ENCODE measurements around the gene PCNT.
"Not testable (repeated sequence)": the region's sequence is repeated elsewhere in the genome, so short reads cannot be mapped to it uniquely, and the experiment has no call there.

PCNT gene

GRCh38 chr21:46304955-46305354 is 19.0 kb upstream of the PCNT start:
- no peak for DNase-seq (ENCODE audit: low read depth)

DNA sequence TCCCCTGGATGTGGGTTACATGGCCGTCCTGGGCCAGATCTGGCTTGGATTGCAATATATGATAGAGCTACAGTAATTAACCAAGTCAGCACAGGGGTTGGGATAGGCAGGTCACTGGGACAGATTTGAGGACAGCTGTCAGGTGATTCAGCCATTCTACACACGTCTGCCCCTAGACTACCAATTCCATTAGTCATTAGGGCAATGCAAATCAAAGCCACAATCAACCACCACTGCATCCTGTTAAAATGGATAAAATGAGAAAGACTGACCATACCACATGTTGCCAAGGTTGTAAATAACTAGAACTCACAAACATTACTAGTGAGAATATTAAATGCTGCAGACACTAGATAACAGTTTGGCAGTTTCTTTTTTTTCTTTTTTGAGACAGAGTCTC is 16.3 kb upstream of the PCNT start:
- no peak for DNase-seq (ENCODE audit: low read depth)

DNA sequence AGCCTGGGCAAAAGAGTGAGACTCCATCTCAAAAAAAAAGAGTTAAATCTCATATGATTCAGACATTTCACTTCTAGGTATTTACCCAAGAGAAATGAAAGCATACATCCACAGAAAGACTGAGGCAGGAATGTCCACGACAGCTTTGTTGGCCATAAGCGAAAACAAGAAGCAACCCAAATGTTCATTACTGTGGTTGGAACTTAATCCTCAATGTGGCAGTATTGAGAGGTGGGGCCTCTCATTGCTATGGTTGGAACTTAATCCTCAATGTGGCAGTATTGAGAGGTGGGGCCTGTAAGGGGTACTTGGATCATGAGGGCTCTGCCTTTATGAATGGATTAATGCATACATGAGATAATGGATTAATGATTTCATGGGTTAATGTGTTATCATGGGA is 15.5 kb upstream of the PCNT start:
- DNase-seq (ENCODE audit: low read depth), result no peak

DNA sequence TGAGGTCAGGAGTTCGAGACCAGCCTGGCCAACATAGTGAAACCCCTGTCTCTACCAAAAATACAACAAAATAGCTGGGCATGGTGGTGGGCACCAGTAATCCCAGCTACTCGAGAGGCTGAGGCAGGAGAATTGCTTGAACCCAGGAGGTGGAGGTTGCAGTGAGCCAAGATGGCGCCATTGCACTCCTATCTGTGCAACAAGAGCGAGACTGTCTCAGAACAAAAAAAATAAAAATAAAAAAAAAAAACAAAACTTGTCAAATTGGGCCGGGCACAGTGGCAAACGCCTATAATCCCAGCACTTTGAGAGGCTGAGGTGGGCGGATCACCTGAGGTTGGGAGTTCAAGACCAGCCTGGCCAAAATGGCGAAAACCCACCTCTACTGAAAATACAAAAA is 13.7 kb upstream of the PCNT start:
- not testable (repeated sequence) for DNase-seq (ENCODE audit: low read depth)

- DNase-seq (ENCODE audit: low read depth), result no peak
Measured at GRCh38 chr21:46311568-46311967, 12.4 kb upstream of the PCNT start.

DNA sequence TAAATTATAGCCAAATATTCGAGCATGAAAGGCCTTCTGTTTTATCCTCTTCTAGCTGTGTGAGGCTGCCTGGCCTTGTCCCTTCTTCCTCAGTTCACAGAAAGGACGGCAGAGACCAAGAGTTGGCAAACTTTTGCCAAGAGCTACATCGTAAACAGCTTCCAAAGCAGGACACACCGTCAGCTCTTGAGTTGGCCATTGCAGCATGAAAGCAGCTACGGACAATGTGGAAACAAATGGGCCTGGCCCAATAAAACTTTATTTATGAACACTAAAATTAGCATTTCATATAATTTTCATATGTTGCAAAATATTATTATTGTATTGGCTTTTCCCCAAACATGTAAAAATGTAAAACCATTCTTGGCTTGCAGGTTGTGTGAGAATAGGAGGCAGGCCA is 11.0 kb upstream of the PCNT start:
- no peak for DNase-seq (ENCODE audit: low read depth)

GRCh38 chr21:46314441-46315020 is 9.4 kb upstream of the PCNT start:
- no peak for DNase-seq (ENCODE audit: low read depth)

DNA sequence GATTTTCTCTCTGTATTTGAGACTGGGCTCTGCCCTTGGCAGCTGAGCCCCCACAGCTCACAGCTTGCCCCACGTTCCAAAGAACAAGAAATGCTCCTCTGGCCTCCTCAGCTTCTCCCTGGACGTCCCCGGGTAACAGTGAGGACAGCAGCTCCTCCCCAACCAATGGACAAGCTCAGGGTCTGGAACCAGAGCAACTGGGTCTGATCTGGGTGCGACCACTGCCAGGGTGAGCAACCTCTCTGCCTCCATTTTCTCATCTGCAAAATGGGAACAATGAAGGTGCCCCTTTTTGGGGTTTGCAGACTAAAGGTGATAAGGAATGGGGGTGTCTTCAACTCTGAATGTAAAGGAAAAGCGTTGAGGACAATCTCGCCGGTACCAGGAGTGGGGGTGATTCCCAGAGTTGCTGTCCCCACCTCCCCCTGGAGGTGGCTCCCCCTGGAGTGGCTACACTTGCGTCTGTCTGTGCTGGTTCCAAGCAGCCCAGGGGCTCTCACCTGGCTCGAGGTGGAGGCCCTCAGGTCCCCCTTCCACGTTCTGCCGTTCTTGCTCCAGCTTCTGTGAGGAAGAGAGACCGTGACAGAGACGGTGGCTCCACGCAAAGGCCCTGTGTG is 7.1 kb upstream of the PCNT start:
- no peak for DNase-seq (ENCODE audit: low read depth)

DNA sequence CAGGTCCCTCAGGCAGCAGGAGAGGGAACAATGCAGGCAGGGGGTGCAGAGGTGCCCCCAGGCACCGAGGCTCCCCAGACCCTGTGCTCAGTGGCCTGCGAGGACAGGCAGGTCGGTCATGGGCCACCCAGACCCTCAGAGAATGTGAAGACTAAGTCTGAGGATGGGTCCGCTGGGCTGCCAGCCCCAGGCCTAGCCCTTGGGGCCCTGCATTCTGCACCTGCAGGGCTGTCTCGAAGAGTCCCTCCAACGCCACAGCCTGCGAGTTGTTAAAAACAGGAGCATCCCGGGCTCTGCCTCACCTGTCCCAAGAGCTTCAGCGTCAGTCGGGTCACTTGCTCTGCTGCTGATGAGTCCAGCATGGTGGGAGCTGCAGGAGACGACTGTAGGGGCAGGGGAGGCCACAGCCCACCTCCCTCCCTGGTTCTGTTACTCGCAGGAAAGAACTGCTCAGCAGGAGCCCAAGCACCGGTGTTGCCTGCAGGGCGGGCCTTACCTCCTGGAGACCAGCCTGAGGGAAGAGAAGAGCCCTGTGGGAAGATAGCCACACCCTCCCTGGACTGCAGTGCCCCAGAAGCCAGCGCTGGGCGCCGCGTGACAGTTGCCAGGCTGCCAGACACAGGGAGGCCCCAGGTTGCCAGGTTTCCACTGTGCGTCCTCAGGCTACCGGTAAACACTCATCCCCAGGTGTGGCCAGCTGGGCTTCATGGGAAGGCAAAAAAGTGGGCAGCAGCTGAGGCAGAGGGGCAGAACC is 6.1 kb upstream of the PCNT start:
- DNase-seq (ENCODE audit: low read depth), result no peak

- no peak for DNase-seq (ENCODE audit: low read depth)
Measured at GRCh38 chr21:46318464-46318845, 5.5 kb upstream of the PCNT start.

- no peak for DNase-seq (ENCODE audit: low read depth)
Measured at GRCh38 chr21:46319186-46319585, 4.8 kb upstream of the PCNT start.

DNA sequence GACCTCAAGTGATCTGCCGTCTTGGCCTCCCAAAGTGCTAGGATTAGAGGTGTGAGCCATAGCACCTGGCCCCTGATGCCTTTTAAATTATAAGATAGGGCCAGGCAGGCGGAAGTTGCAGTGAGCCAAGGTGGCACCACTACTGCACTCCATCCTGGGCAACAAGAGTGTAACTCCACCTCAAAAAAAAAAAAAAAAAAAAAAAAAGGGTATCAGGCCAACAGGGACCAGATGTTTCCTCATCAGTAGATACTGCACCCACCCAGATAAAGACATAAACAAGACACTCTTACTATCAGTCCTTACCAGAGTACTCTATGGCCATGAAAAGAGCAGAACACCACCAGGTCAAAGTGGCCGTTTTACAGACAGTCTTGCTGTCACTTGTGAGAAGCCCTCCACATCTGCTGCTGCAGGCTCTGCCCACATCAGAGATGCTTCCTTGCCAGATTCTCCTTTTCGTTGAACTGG is 3.6 kb upstream of the PCNT start:
- no peak for DNase-seq (ENCODE audit: low read depth)

DNA sequence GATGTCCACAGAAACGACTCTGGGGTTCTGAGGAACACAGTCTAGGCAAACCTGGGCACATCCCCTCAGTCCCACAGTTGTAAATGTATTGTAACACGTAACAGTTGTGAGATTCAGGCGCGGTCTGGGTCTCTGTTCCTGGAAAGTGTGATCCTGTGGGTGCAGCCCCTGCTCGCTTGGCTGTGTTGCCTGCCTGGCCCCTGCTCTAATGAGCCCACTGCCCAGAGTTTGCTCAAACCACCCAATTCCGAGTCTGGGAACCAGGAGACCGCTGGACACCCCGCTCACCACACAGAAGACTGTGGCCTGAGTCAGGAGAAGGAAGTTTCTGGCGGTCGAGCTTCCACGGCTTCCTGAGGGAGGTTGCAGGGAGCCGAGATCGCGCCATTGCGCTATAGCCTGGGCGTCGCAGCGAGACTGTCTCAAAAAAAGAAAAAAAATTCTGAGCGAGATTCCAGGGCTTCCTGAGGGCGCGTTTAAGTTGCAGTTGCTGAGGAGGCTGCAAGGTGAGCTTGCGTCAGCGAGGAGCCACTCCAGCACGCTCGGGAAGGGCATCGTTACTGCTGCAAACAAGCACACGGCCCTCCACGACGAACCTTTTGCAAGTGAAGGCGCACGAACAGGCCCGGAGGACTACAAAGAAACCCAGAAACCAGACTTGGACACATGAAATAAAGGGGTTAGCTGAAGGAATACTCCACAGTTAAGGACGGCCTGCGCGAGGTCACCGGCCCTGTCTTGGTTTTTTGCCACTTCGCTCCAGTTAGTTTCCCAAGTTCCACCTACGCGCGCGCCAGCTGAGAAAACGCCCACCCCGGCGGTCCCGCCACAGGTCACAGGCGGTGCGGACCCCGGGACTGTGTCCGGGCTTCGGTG is 1.4 kb upstream of the PCNT start:
- DNase-seq (ENCODE audit: low read depth), result peak; percentile 11

DNA sequence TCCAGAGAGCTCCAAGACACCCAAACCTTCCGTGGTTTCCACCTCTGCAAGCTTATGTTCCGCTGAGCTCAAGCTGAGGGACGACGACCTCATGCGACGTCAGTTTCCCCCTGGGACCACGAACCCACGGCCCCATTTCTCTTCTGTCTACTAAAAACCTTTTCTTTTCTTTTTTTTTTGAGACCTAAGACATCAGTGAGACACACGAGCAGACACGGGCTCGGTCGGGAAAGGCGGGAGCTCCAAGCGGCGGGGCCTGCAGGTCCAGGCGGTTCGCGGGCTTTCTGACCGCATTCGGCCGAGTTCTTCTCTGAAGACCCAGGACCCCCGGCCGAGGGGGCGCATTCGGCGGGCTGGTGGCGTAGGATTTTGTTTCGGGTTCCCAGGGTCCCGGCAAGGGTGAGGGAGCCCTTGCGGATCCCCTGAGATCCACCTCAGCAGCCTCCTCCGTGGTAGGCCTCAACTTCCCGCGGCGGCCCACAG is 688 bp upstream of the PCNT start:
- no peak for DNase-seq (ENCODE audit: low read depth)

GRCh38 chr21:46324390-46325072 is 575 bp downstream of the PCNT start:
- DNase-seq (ENCODE audit: low read depth), result peak; percentile 85

DNA sequence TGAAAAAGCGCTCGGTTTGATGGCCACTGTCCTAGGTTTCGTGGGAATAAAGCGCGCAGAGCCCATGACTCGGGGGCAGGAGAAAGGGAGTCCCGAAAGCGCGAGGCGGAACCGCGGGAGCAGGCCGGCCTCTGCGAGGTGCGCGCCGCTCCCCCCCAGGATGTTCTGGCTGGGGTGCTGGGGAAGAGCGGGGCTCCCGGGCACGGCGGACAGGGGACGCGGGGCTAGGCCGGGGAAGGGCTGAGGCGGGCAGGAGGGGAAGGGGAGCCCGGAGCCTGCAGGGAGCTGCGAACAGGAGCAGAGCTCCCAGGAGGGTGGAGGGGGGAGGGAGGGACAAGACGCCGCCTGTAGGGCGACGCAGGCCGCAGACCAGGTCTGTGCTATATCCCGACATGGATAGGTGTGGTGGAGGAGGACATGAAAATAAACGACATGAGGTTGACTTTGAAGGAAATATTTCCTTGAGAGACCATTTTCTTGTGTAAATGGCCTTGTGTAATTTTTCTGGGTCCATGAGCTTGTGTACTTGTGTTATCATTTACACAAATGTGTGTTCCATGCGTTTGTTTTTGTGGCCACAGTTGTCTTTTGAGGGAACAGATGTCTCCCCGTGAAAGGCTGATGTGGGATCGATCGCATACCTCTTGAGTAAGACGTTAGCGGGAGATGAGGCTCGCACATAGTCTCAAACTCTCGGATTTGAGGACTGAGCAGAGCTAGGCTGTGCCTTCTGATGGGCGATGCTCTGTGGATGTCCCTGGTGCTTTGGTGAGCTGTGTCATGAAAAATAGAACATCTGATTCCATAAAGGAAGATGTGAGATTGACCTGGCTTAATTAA is 1.3 kb downstream of the PCNT start:
- peak; percentile 36 for DNase-seq (ENCODE audit: low read depth)

GRCh38 chr21:46326110-46326703 is 2.3 kb downstream of the PCNT start:
- DNase-seq (ENCODE audit: low read depth), result no peak

GRCh38 chr21:46327711-46328110 is 3.8 kb downstream of the PCNT start:
- no peak for DNase-seq (ENCODE audit: low read depth)

DNA sequence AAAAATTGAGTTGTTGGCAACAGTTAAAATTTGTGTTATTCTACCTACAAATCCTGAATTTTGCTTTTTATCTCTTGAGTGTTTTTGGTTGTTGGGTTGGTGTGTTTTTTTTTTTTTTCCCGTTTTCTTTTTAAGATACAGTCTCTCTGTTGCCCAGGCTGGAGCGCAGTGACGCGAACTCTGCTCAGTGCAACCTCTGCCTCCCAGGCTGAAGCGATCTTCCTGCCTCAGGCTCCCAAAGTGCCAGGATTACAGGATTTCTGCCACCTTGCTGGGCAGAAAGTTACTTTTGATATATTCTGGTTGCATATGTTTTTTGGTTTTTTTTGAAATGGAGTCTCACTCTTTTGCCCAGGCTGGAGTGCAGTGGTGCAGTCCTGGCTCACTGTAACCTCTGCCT is 4.2 kb downstream of the PCNT start:
- DNase-seq (ENCODE audit: low read depth), result no peak

- DNase-seq (ENCODE audit: low read depth), result no peak
Measured at GRCh38 chr21:46329796-46330195, 5.8 kb downstream of the PCNT start.

All from activated T-cell treated with anti-CD3 and anti-CD28 coated beads for 48 hours (primary cell).